HEK293 (cell line): ENCODE data around the gene ZNF764.
A peak's percentile ranks its signal among the peaks of the same experiment; 100 is the strongest.

Source experiments
- EGR2 ChIP-seq: fragments of 450-650 bp; formaldehyde crosslinking; IDR thresholded peaks from 2 replicates; pipeline ENCODE4 v1.5.1; 2016; ENCODE audit warnings: low read depth, missing biosample characterization, missing genetic modification characterization
- GLIS1 ChIP-seq: fragments of 450-650 bp; formaldehyde crosslinking; IDR thresholded peaks from 2 replicates; pipeline ENCODE4 v1.5.1; 2016; ENCODE audit warnings: missing biosample characterization, missing genetic modification characterization
- KLF1 ChIP-seq: fragments of 450-650 bp; formaldehyde crosslinking; IDR thresholded peaks from 2 replicates; pipeline ENCODE4 v1.5.1; 2016; ENCODE audit warnings: missing biosample characterization, missing genetic modification characterization
- SCRT2 ChIP-seq: fragments of 450-650 bp; formaldehyde crosslinking; IDR thresholded peaks from 2 replicates; pipeline ENCODE4 v1.5.1; 2016; ENCODE audit warnings: missing biosample characterization, missing genetic modification characterization
- SETDB1 ChIP-seq: IDR thresholded peaks from one replicate; pipeline ENCODE4 v1.6.1; 2017; ENCODE audit warnings: mild to moderate bottlenecking, low read length, moderate library complexity, mixed read lengths; ENCODE audit not compliant: insufficient read length
- SP2 ChIP-seq: fragments of 450-650 bp; formaldehyde crosslinking; IDR thresholded peaks from 2 replicates; pipeline ENCODE4 v1.5.1; 2016; ENCODE audit warnings: missing biosample characterization, missing genetic modification characterization
- WT1 ChIP-seq: fragments of 450-650 bp; formaldehyde crosslinking; IDR thresholded peaks from 2 replicates; pipeline ENCODE4 v1.5.1; 2016; ENCODE audit warnings: missing biosample characterization, missing genetic modification characterization
- ZEB2 ChIP-seq: fragments of 450-650 bp; formaldehyde crosslinking; IDR thresholded peaks from 2 replicates; pipeline ENCODE4 v1.5.1; 2016; ENCODE audit warnings: missing biosample characterization, missing genetic modification characterization
- ZFP3 ChIP-seq: fragments of 450-650 bp; formaldehyde crosslinking; IDR thresholded peaks from 2 replicates; pipeline ENCODE4 v1.5.1; 2016; ENCODE audit warnings: low read depth, missing biosample characterization, missing genetic modification characterization
- ZFP69B ChIP-seq: fragments of 450-650 bp; formaldehyde crosslinking; IDR thresholded peaks from 2 replicates; pipeline ENCODE4 v1.5.1; 2016; ENCODE audit warnings: missing biosample characterization, missing genetic modification characterization
- ZIC2 ChIP-seq: fragments of 450-650 bp; formaldehyde crosslinking; IDR thresholded peaks from 2 replicates; pipeline ENCODE4 v1.5.1; 2016; ENCODE audit warnings: missing biosample characterization, missing genetic modification characterization
- ZNF146 ChIP-seq: fragments of 450-650 bp; formaldehyde crosslinking; IDR thresholded peaks from 2 replicates; pipeline ENCODE4 v1.5.1; 2016; ENCODE audit warnings: missing biosample characterization, missing genetic modification characterization
- ZNF174 ChIP-seq: fragments of 450-650 bp; formaldehyde crosslinking; IDR thresholded peaks from 2 replicates; pipeline ENCODE4 v1.5.0; 2017; ENCODE audit warnings: missing biosample characterization, mild to moderate bottlenecking, missing genetic modification characterization
- ZNF211 ChIP-seq: fragments of 450-650 bp; formaldehyde crosslinking; IDR thresholded peaks from 2 replicates; pipeline ENCODE4 v1.5.1; 2016; ENCODE audit warnings: low read depth, missing biosample characterization, missing genetic modification characterization
- ZNF341 ChIP-seq: fragments of 450-650 bp; formaldehyde crosslinking; IDR thresholded peaks from 2 replicates; pipeline ENCODE4; 2016; ENCODE audit warnings: low read depth, missing biosample characterization, missing genetic modification characterization
- ZNF366 ChIP-seq: fragments of 450-650 bp; formaldehyde crosslinking; conservative IDR thresholded peaks from 2 replicates; pipeline ENCODE4 v1.5.1; 2016; ENCODE audit warnings: missing biosample characterization, missing genetic modification characterization
- ZNF521 ChIP-seq: fragments of 450-650 bp; formaldehyde crosslinking; IDR thresholded peaks from 2 replicates; pipeline ENCODE4 v1.5.1; 2017; ENCODE audit warnings: missing biosample characterization, mild to moderate bottlenecking, missing genetic modification characterization
- ZNF544 ChIP-seq: fragments of 450-650 bp; formaldehyde crosslinking; IDR thresholded peaks from 2 replicates; pipeline ENCODE4 v1.5.0; 2017; ENCODE audit warnings: missing biosample characterization, missing genetic modification characterization
- ZNF560 ChIP-seq: fragments of 450-650 bp; formaldehyde crosslinking; IDR thresholded peaks from 2 replicates; pipeline ENCODE4 v1.5.1; 2017; ENCODE audit warnings: missing biosample characterization, missing genetic modification characterization, borderline replicate concordance
- ZNF561 ChIP-seq: fragments of 450-650 bp; IDR thresholded peaks from 2 replicates; pipeline ENCODE4 v1.5.1; 2018; ENCODE audit warnings: missing biosample characterization, missing genetic modification characterization, borderline replicate concordance
- ZNF623 ChIP-seq: fragments of 450-650 bp; formaldehyde crosslinking; IDR thresholded peaks from 2 replicates; pipeline ENCODE4 v1.5.1; 2016; ENCODE audit warnings: missing biosample characterization, missing genetic modification characterization
- ZNF707 ChIP-seq: fragments of 450-650 bp; formaldehyde crosslinking; IDR thresholded peaks from 2 replicates; pipeline ENCODE4 v1.5.1; 2016; ENCODE audit warnings: missing biosample characterization, missing genetic modification characterization
- TF ChIP-seq, protein P1 (sequence below): fragments of 450-650 bp; formaldehyde crosslinking; IDR thresholded peaks from 2 replicates; pipeline ENCODE4 v1.5.1; 2016; ENCODE audit warnings: missing biosample characterization, missing genetic modification characterization, low read depth
- TF ChIP-seq, protein P2 (sequence below): fragments of 450-650 bp; formaldehyde crosslinking; IDR thresholded peaks from 2 replicates; pipeline ENCODE4 v1.5.1; 2016; ENCODE audit warnings: missing biosample characterization, missing genetic modification characterization
- TF ChIP-seq, protein P3 (sequence below): fragments of 450-650 bp; formaldehyde crosslinking; optimal IDR thresholded peaks from 2 replicates; pipeline ENCODE3; 2016; ENCODE audit warnings: missing biosample characterization, mild to moderate bottlenecking, missing genetic modification characterization
- TF ChIP-seq, protein P4 (sequence below): fragments of 450-650 bp; formaldehyde crosslinking; IDR thresholded peaks from 2 replicates; pipeline ENCODE4 v1.5.1; 2016; ENCODE audit warnings: missing biosample characterization, missing genetic modification characterization
- TF ChIP-seq, protein P5 (sequence below): fragments of 450-650 bp; IDR thresholded peaks from 2 replicates; pipeline ENCODE4 v1.5.1; 2018; ENCODE audit warnings: missing biosample characterization, missing genetic modification characterization
- TF ChIP-seq, protein P6 (sequence below): fragments of 450-650 bp; formaldehyde crosslinking; IDR thresholded peaks from 2 replicates; pipeline ENCODE4 v1.5.1; 2016; ENCODE audit warnings: missing biosample characterization, missing genetic modification characterization
- TF ChIP-seq, protein P7 (sequence below): fragments of 450-650 bp; formaldehyde crosslinking; IDR thresholded peaks from 2 replicates; pipeline ENCODE4 v1.5.1; 2016; ENCODE audit warnings: missing biosample characterization, missing genetic modification characterization

The ZNF764 gene

DNA sequence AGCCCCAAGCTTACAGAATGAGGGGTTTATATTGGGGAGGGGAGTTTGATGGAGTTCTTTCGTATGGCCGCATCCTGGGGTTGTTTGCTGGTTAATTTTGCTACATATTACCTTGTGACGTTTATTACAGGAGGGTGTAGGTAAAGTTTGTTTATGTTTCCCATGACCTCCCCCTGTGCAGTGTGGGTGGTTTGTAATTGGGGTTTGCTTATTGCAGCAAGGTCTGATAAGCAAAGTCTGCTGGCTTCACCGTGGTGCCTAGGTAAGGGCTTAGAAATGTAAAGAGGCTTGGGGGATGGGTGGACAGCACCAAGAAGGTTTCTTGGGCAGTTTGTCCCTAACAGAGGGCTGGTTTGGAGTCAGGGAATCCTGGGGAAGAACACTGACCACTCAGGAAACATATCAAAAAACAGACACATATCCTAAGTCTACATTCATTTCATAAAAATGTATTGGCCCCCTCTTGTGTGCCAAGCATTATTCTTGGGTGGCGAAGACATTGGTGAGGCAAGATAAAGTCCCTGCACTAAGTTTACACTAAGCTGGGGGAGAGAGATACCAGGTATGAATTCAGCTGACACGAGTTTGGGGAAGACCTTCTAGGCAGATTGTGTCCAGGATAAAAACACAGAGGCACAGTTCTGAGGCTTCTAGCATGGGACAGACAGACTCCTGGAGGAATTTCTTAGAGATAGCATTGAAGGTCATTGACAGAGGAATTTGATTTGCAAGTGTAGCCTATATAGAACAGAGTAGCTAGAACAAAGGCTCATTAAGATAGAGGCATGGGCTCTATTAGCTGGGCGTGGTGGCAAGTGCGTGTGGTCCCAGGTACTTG is 9.5 kb downstream of the ZNF764 start (continued):
- TF ChIP-seq, protein P1, sequence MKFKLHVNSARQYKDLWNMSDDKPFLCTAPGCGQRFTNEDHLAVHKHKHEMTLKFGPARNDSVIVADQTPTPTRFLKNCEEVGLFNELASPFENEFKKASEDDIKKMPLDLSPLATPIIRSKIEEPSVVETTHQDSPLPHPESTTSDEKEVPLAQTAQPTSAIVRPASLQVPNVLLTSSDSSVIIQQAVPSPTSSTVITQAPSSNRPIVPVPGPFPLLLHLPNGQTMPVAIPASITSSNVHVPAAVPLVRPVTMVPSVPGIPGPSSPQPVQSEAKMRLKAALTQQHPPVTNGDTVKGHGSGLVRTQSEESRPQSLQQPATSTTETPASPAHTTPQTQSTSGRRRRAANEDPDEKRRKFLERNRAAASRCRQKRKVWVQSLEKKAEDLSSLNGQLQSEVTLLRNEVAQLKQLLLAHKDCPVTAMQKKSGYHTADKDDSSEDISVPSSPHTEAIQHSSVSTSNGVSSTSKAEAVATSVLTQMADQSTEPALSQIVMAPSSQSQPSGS, result no peak
- TF ChIP-seq ZNF366 (tag by site-specific recombination) (no peak), ZIC2 (tag by site-specific recombination) (peak; percentile 47; the same call in 1 of the 2 replicates), GLIS1 (tag by site-specific recombination) (peak; percentile 88), ZFP69B (tag by site-specific recombination) (no peak), SETDB1 (no peak), WT1 (no peak), ZNF544 (tag by site-specific recombination) (no peak), ZNF560 (tag by site-specific recombination) (no peak), EGR2 (tag by site-specific recombination) (peak; percentile 76), SCRT2 (tag by site-specific recombination) (no peak), ZNF521 (tag by site-specific recombination) (no peak), ZEB2 (tag by site-specific recombination) (0 out of 2 replicates have a peak, but pooled peaks have one; percentile 27), ZNF623 (0 out of 2 replicates have a peak, but pooled peaks have one; percentile 14), KLF1 (tag by site-specific recombination) (no peak), ZNF174 (tag by site-specific recombination) (no peak), ZNF707 (tag by site-specific recombination) (no peak), ZNF341 (tag by site-specific recombination) (no peak), ZNF211 (tag by site-specific recombination) (no peak), ZNF561 (no peak), SP2 (no peak), ZFP3 (tag by site-specific recombination) (no peak), ZNF146 (no peak)
- TF ChIP-seq, protein P2, sequence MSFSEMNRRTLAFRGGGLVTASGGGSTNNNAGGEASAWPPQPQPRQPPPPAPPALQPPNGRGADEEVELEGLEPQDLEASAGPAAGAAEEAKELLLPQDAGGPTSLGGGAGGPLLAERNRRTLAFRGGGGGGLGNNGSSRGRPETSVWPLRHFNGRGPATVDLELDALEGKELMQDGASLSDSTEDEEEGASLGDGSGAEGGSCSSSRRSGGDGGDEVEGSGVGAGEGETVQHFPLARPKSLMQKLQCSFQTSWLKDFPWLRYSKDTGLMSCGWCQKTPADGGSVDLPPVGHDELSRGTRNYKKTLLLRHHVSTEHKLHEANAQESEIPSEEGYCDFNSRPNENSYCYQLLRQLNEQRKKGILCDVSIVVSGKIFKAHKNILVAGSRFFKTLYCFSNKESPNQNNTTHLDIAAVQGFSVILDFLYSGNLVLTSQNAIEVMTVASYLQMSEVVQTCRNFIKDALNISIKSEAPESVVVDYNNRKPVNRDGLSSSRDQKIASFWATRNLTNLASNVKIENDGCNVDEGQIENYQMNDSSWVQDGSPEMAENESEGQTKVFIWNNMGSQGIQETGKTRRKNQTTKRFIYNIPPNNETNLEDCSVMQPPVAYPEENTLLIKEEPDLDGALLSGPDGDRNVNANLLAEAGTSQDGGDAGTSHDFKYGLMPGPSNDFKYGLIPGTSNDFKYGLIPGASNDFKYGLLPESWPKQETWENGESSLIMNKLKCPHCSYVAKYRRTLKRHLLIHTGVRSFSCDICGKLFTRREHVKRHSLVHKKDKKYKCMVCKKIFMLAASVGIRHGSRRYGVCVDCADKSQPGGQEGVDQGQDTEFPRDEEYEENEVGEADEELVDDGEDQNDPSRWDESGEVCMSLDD, result no peak
- TF ChIP-seq, protein P3, sequence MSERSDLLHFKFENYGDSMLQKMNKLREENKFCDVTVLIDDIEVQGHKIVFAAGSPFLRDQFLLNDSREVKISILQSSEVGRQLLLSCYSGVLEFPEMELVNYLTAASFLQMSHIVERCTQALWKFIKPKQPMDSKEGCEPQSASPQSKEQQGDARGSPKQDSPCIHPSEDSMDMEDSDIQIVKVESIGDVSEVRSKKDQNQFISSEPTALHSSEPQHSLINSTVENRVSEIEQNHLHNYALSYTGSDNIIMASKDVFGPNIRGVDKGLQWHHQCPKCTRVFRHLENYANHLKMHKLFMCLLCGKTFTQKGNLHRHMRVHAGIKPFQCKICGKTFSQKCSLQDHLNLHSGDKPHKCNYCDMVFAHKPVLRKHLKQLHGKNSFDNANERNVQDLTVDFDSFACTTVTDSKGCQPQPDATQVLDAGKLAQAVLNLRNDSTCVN (tag by site-specific recombination), result no peak
- TF ChIP-seq, protein P4, sequence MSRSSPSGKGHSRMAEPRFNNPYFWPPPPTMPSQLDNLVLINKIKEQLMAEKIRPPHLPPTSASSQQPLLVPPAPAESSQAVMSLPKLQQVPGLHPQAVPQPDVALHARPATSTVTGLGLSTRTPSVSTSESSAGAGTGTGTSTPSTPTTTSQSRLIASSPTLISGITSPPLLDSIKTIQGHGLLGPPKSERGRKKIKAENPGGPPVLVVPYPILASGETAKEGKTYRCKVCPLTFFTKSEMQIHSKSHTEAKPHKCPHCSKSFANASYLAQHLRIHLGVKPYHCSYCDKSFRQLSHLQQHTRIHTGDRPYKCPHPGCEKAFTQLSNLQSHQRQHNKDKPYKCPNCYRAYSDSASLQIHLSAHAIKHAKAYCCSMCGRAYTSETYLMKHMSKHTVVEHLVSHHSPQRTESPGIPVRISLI (tag by site-specific recombination), result no peak
- TF ChIP-seq, protein P5, sequence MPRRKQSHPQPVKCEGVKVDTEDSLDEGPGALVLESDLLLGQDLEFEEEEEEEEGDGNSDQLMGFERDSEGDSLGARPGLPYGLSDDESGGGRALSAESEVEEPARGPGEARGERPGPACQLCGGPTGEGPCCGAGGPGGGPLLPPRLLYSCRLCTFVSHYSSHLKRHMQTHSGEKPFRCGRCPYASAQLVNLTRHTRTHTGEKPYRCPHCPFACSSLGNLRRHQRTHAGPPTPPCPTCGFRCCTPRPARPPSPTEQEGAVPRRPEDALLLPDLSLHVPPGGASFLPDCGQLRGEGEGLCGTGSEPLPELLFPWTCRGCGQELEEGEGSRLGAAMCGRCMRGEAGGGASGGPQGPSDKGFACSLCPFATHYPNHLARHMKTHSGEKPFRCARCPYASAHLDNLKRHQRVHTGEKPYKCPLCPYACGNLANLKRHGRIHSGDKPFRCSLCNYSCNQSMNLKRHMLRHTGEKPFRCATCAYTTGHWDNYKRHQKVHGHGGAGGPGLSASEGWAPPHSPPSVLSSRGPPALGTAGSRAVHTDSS (tag by site-specific recombination), result no peak
- TF ChIP-seq, protein P6, sequence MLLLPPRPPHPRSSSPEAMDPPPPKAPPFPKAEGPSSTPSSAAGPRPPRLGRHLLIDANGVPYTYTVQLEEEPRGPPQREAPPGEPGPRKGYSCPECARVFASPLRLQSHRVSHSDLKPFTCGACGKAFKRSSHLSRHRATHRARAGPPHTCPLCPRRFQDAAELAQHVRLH (tag by site-specific recombination), result no peak
- TF ChIP-seq, protein P7, sequence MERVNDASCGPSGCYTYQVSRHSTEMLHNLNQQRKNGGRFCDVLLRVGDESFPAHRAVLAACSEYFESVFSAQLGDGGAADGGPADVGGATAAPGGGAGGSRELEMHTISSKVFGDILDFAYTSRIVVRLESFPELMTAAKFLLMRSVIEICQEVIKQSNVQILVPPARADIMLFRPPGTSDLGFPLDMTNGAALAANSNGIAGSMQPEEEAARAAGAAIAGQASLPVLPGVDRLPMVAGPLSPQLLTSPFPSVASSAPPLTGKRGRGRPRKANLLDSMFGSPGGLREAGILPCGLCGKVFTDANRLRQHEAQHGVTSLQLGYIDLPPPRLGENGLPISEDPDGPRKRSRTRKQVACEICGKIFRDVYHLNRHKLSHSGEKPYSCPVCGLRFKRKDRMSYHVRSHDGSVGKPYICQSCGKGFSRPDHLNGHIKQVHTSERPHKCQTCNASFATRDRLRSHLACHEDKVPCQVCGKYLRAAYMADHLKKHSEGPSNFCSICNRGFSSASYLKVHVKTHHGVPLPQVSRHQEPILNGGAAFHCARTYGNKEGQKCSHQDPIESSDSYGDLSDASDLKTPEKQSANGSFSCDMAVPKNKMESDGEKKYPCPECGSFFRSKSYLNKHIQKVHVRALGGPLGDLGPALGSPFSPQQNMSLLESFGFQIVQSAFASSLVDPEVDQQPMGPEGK (tag by site-specific recombination), result peak; percentile 49; the same call in 1 of the 2 replicates
